ENCODE data around the gene KRTAP5-1.
A peak's percentile ranks its signal among the peaks of the same experiment; 100 is the strongest.
"Not testable (repeated sequence)": the region's sequence is repeated elsewhere in the genome, so short reads cannot be mapped to it uniquely, and the experiment has no call there.

The KRTAP5-1 gene

DNA sequence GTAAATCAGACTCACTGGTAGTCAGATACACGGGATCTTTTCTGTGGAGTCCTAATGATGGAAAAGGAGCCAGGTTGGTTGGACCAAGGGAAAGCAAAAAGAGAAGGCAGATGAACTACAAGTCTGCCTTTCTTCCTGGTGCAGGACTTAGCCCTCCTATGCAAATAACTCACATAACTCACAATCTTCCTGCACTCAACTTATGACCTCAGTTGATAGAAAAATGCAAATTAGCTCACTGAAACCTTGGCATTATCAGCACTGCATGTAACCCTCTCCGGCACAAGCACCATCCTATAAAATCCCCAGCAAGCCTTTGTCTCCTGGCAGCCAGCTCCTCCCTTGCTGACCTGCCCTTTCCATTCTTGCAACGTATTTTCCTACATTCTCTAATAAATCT, 16.6 kb upstream of the KRTAP5-1 start:
- not testable (repeated sequence) for DNase-seq

DNA sequence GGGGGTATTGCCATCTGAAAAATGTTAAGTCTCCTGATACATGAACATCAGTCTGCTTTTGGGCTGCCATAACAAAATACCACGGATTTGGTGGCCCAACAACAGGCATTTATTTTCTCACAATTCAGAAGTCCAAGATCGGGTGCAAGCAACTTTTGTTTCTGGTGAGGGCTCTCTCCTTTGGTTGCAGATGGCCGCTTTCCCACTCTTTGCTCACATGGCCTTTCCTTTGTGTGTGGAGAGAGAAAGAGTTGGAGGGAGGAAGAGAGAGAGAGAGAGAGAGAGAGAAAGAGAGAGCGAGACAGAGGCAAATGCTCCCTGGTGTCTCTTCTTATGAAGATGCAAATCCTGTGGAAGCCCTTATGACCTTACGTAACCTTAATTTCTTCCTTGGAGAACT, 15.5 kb upstream of the KRTAP5-1 start:
- DNase-seq: no peak

- DNase-seq: no peak
Measured at GRCh38 chr11:1598816-1599215, 13.7 kb upstream of the KRTAP5-1 start.

DNA sequence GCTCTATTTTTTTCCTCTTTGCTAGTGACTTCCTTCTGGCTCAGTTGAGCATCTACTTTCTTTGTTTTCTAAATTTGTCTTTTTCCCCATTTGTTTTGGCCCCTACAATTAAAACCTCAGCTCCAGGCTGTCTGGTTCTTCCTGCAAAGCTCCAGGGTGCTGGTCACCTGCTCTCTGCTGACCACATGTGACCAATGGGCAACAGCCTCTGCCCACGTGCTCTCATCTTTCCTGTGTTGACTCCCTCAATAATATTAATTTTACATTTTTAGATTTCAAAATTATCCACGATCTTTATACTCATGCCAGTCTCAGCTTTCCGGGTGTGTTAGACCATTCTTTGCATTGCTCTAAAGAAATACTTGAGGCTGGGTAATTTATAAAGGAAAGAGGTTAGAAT, 13.3 kb upstream of the KRTAP5-1 start:
- DNase-seq: not testable (repeated sequence)

GRCh38 chr11:1597994-1598380, 12.9 kb upstream of the KRTAP5-1 start, which contains the start of gene KRTAP5-2:
TSS of gene KRTAP5-2 (minus strand) at chr11:1598294. CDS start at chr11:1598250, 44 bp downstream.
- no peak for DNase-seq

- DNase-seq: no peak
Measured at GRCh38 chr11:1597331-1597993, 12.4 kb upstream of the KRTAP5-1 start.

- not testable (repeated sequence) for DNase-seq
Measured at GRCh38 chr11:1596576-1597121, 11.6 kb upstream of the KRTAP5-1 start.

DNA sequence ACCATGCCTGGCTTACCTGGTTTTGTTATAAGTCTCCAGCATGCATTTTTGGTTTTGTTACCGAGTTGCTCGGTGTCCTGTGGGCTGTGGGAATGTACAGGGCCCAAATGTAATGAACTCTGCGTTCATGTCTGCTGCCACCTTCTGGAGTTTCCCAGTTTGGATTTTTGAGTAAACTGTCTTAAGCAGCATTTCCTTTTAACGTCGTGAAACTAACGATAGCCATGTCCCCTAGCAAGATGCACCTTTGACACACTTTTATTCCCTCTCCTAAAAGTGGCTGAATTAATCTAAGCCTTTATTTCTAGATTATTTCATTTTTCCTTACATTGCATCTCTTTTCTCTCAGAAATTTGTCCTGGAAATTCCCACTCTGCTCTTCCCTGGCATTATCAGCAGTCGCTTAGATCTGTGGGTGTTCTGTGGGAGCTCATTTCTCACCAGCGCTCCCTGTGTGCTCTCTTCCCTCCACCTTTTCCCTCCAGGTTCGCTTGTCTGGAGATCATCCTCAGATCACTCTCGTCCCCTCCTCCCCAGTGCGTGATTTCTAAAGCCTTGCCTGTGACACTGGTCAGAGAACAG, 11.0 kb upstream of the KRTAP5-1 start:
- not testable (repeated sequence) for DNase-seq

DNA sequence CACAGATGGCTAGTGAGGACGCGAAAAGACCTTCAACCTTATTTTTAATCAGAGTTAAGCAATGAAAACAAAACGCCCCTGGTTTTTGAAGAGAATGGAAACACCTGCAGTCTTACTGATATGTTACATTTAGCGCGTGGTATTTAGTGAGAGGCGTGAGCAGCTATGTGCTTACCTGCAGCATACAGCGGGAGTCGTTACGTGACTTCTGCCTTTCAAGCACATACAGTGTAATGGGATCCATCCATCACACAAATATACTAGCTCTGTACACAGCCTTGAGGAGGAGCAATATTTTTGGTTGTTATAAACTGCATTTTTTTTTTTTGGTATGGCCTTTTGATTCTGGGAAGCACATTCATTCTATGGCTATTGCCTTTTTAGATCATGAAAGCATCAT, 7.5 kb upstream of the KRTAP5-1 start:
- DNase-seq: no peak

DNA sequence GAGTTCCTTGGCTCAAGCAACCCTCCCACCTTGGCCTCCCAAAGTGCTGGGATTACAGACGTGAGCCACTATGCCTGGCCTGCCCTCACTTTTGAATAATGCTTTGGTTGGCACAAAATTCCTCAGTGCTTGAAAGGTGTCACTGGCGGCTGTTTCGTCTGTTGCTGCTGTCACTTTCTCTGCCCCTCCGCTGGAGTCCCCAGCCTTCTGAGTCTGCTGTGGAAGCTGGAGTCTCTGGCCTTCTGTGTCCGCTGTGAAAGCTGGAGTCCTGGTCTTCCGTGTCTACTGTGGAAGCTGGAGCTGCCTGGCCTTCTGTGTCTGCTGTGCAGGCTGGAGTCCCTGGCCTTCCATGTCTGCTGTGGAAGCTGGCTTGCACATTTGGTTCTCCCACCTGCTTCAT, 4.9 kb upstream of the KRTAP5-1 start:
- no peak for DNase-seq

- not testable (repeated sequence) for DNase-seq
Measured at GRCh38 chr11:1589191-1589963, 4.3 kb upstream of the KRTAP5-1 start.

DNA sequence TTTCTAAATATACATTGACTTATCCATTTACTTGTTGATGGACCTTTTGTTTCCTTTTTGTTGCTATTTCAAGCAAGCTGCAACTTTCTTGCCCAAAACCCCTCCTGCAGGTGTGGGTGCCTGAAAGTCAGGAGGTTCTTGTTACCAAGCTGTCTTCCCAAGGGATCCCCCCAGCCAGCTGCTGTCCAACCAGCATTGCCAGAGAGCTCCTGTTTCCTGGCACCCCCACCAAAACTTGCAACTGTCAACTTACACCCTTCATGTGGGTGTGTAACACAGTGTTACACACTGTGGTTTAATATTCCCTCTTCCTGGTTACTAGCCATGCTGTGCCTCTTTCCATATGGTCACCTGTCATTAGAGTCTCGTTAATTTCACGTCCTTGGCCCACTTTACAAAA, 1.6 kb upstream of the KRTAP5-1 start:
- DNase-seq: no peak

- not testable (repeated sequence) for DNase-seq
Measured at GRCh38 chr11:1582909-1583308, 2.2 kb downstream of the KRTAP5-1 start.

GRCh38 chr11:1581976-1582375, 3.1 kb downstream of the KRTAP5-1 start:
- DNase-seq: no peak

- no peak for DNase-seq
Measured at GRCh38 chr11:1576825-1577224, 8.3 kb downstream of the KRTAP5-1 start.

GRCh38 chr11:1575756-1576155, 9.3 kb downstream of the KRTAP5-1 start:
- not testable (repeated sequence) for DNase-seq

DNA sequence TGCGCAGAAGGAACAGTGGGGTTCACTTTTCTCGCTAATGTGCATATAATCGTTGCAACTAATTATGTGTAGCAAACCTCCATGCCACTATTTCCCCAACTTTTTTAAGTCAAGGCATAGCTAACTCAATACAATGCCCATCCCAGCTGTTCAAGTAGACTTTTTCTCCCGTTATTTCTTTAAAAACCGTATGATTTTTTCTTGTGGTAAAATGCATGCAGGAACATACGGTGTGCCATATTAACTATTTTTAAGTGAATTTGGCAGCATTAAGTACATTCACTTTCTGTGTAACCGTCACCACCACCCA, 10.2 kb downstream of the KRTAP5-1 start:
- no peak for DNase-seq

- peak; percentile 75 for DNase-seq
Measured at GRCh38 chr11:1574238-1574932, 10.7 kb downstream of the KRTAP5-1 start.

DNA sequence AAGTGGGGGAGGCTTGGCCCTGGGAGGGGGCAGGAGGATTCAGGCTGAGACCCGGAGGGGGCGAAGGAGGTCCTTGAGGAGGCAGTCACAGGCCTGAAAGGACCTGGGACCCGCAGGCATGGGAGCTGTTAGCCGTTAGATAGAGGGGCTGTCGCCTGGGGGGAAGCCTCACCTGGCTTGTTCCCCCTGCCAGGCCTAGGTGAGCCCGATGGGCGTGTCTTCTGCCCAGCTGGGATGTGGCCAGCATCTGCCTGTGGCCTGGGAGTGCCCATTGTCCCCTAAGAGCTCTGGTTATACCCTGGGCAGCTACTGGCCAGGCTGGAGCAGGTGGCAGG, 11.2 kb downstream of the KRTAP5-1 start:
- peak; percentile 63 for DNase-seq

GRCh38 chr11:1573077-1573902, 11.8 kb downstream of the KRTAP5-1 start:
- DNase-seq: no peak

DNA sequence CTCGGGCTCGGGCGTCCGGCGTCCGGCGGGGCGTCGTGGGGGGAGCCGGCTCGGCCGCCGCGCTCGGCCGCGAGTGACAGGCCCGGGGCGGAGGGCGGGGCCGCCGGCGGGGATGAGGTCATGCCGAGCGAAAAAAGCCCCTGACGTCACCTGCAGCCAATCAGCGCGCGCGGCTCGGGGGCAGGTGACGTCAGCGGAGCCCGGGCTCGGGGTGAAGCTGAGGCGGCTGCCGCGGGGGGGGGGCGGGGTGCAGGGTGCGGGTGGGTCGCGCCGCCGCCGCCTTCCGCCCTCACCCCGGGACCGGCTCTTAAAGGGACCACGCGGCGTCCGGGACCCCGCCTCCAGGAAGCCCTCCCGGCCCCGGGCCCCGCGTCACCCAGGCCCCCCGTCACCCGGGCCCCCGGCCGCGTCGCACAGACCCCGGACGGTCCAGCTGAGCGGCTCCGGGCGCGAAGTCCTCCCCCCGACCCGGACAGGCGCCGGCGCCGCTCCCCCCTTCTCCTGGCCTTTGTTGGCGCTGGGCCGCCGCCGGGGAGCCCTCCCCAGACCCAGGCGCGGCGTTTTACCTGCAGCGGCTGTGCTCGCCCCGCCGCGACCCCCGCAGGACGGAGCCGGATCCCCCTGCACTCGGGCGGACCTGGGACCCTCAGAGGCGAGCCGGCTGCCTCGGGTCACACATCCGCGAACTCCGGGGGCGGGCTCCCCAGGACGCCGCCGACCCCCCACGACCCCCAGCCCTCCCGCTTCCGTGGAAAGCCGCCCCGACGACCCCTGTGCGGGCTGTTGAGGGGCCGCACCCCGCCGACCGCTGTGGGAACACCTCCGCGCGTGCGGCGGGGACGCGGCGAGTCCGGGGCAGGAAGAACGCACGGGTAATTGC, 12.6 kb downstream of the KRTAP5-1 start, which contains the start of gene DUSP8:
Gene DUSP8 (minus strand): TSS at position 75 of the 880 bp plus-strand sequence. CDS start 6,445 bp downstream, outside the sequence.
- peak; percentile 44 for DNase-seq

All from right kidney (tissue), 1 donor.